HepG2 (cell line): ENCODE data around the gene RAD51D. TPM values are rescaled to one million over a fixed set of nuclear protein-coding genes. Genes with fewer than 3 reads are reported as not detected.

ENCODE experiments used
- ATAC-seq: fragments of 200-7000 bp; cut with Tn5 transposase; 3 replicates; pipeline ENCODE4 v1.9.1; 2020; ENCODE audit warnings: mild to moderate bottlenecking, moderate library complexity
- BruUV-seq: library from RNA; stranded (reverse); fragments of 400-500 nt; replicated peaks from 2 replicates; lab custom pipeline; 2021; lab: Mats Ljungman, UMichigan
- CTCF ChIA-PET: fragments of 300-600 bp; formaldehyde crosslinking; extraction: SDS; loops from one replicate; lab custom pipeline; 2021; ENCODE audit warnings: low total read pairs, inconsistent platforms, low intra/inter-chr PET ratio; lab: Yijun Ruan, JAX
- POLR2A ChIA-PET: fragments of 350-600 bp; sonication (Branson Sonifier 250); formaldehyde crosslinking; loops from one replicate; lab custom pipeline; 2020; ENCODE audit warnings: antibody characterized with exemption, inconsistent platforms; lab: Yijun Ruan, JAX
- DNase-seq: peaks from one replicate; pipeline ENCODE4 v3.0.0-alpha.2; 2015; ENCODE audit warnings: low spot score
- FAIRE-seq: peaks from 3 replicates; lab custom pipeline; 2011; peaks lifted over from hg19 to GRCh38; lab: Jason Lieb, UNC
- H2AFZ ChIP-seq: one replicate; pipeline ENCODE4 v1.6.1; 2011; ENCODE audit warnings: low read length, inconsistent platforms
- H3K27ac ChIP-seq: fragments of 300-600 bp; 3 replicates; pipeline ENCODE4 v1.8.0; 2011; ENCODE audit warnings: mixed run types, mild to moderate bottlenecking, mixed read lengths, low read length, inconsistent platforms; ENCODE audit not compliant: insufficient read depth; ENCODE audit errors: extremely low read length
- H3K27me3 ChIP-seq, 2 experiments: fragments of 200-600 bp in 1 of 2; 2 replicates in 1 of 2; 3 replicates in 1 of 2; pipeline versions ENCODE4 v1.6.0 to v1.8.0; 2011; ENCODE audit warnings: low read length in 2 of 2, mild to moderate bottlenecking in 2 of 2, moderate library complexity in 2 of 2, inconsistent platforms in 1 of 2; ENCODE audit not compliant: insufficient read depth in 2 of 2, control insufficient read depth in 1 of 2
- H3K36me3 ChIP-seq, 2 experiments: fragments of 200-600 bp in 1 of 2; replicated peaks in 1 of 2; 2 replicates in 1 of 2; 3 replicates in 1 of 2; pipeline versions ENCODE4 v1.5.1 to v1.8.0; 2011; ENCODE audit warnings: low read length in 2 of 2, inconsistent platforms in 1 of 2; ENCODE audit not compliant: insufficient read depth in 2 of 2, control insufficient read depth in 1 of 2
- H3K4me1 ChIP-seq: 2 replicates; pipeline ENCODE4 v1.5.1; 2012; ENCODE audit warnings: low read length, inconsistent platforms; ENCODE audit not compliant: insufficient read depth
- H3K4me2 ChIP-seq: 2 replicates; pipeline ENCODE4 v1.6.0; 2011; ENCODE audit warnings: low read depth, low read length, inconsistent platforms
- H3K4me3 ChIP-seq, 3 experiments: fragments of 200-600 bp in 1 of 3; sonication (generic), shearing (Covaris generic) in 1 of 3; replicated peaks in 1 of 3; 2 replicates each; pipeline ENCODE4 v1.5.1; 2011 to 2016; ENCODE audit warnings: low read length in 3 of 3, inconsistent platforms in 2 of 3, low read depth in 2 of 3, mild to moderate bottlenecking in 2 of 3, control low read depth in 1 of 3, mixed read lengths in 1 of 3; ENCODE audit not compliant: insufficient read depth in 1 of 3
- H3K79me2 ChIP-seq: one replicate; pipeline ENCODE4 v1.6.1; 2011; ENCODE audit warnings: low read length, inconsistent platforms; ENCODE audit not compliant: insufficient read depth
- H3K9ac ChIP-seq: 2 replicates; pipeline ENCODE4 v1.6.0; 2011; ENCODE audit warnings: mild to moderate bottlenecking, low read depth, low read length, inconsistent platforms; ENCODE audit not compliant: insufficient read depth
- H3K9me3 ChIP-seq: 2 replicates; pipeline ENCODE4 v1.5.1; 2012; ENCODE audit warnings: mild to moderate bottlenecking, low read length
- H4K20me1 ChIP-seq: 2 replicates; pipeline ENCODE4 v1.6.0; 2011; ENCODE audit warnings: inconsistent platforms, mild to moderate bottlenecking, low read length, moderate library complexity; ENCODE audit not compliant: insufficient read depth
- CAMTA2 ChIP-seq: sonication (generic); formaldehyde crosslinking; IDR thresholded peaks from 2 replicates; pipeline ENCODE4 v1.4.0; 2020; ENCODE audit warnings: mild to moderate bottlenecking, missing genetic modification reagents, borderline replicate concordance
- GATAD1 ChIP-seq: IDR thresholded peaks from 2 replicates; pipeline ENCODE4 v1.6.1; 2016; ENCODE audit warnings: missing genetic modification reagents, missing compliant biosample characterization
- HDAC1 ChIP-seq: sonication (generic); formaldehyde crosslinking; IDR thresholded peaks from 2 replicates; pipeline ENCODE4 v1.5.1; 2020; ENCODE audit warnings: mild to moderate bottlenecking, missing genetic modification reagents
- HDAC2 ChIP-seq: sonication (generic); formaldehyde crosslinking; IDR thresholded peaks from 2 replicates; pipeline ENCODE4 v1.4.0; 2020; ENCODE audit warnings: missing genetic modification reagents
- KLF16 ChIP-seq, 2 experiments: sonication (generic) in 1 of 2; formaldehyde crosslinking in 1 of 2; IDR thresholded peaks; 2 replicates each; pipeline versions ENCODE4 v1.6.1 to v1.8.0; 2016 to 2023; ENCODE audit warnings: missing genetic modification reagents in 2 of 2, missing compliant biosample characterization in 1 of 2
- KMT2B ChIP-seq: IDR thresholded peaks from 2 replicates; pipeline ENCODE4 v1.6.1; 2016; ENCODE audit warnings: missing genetic modification reagents, missing compliant biosample characterization
- MBD4 ChIP-seq: IDR thresholded peaks from 2 replicates; pipeline ENCODE4 v1.6.1; 2012; ENCODE audit warnings: low read length, inconsistent platforms, borderline replicate concordance
- MEIS2 ChIP-seq: sonication (generic); formaldehyde crosslinking; IDR thresholded peaks from 2 replicates; pipeline ENCODE4 v1.9.0; 2021; ENCODE audit warnings: mild to moderate bottlenecking, missing genetic modification reagents
- RBFOX2 ChIP-seq: fragments of 200-400 bp; formaldehyde crosslinking; IDR thresholded peaks from 2 replicates; pipeline ENCODE4 v1.6.1; 2017; ENCODE audit warnings: low read depth, mild to moderate bottlenecking, low read length
- RBM22 ChIP-seq: fragments of 200-400 bp; formaldehyde crosslinking; optimal IDR thresholded peaks from 2 replicates; pipeline ENCODE3; 2017; ENCODE audit warnings: mild to moderate bottlenecking, low read length, moderate library complexity
- RXRB ChIP-seq: IDR thresholded peaks from 2 replicates; pipeline ENCODE4 v1.6.1; 2016; ENCODE audit warnings: borderline replicate concordance, missing genetic modification reagents, missing compliant biosample characterization
- TBL1XR1 ChIP-seq: fragments of 150-350 bp; IDR thresholded peaks from 2 replicates; pipeline ENCODE4 v1.6.1; 2014; ENCODE audit warnings: borderline replicate concordance, low read length; ENCODE audit not compliant: partially characterized antibody
- ZNF350 ChIP-seq: sonication (generic); formaldehyde crosslinking; IDR thresholded peaks from 2 replicates; pipeline ENCODE4 v1.4.0; 2020; ENCODE audit warnings: mild to moderate bottlenecking, low read depth, missing genetic modification reagents, borderline replicate concordance
- ZNF615 ChIP-seq: sonication (generic); formaldehyde crosslinking; IDR thresholded peaks from 2 replicates; pipeline ENCODE4 v1.5.0; 2020; ENCODE audit warnings: mild to moderate bottlenecking, missing genetic modification reagents, borderline replicate concordance
- WGBS: methylation state at CpG from one replicate; pipeline ENCODE4 v1.1.6; 2017; ENCODE audit warnings: low lambda C conversion rate; 5-methylcytosine and 5-hydroxymethylcytosine counted together
- in situ Hi-C: cut with HindIII; loops from 2 replicates; pipeline ENCODE4 v1.10.0; 2017; ENCODE audit warnings: low pct_unique_long_range_greater_than_20kb; ENCODE audit not compliant: extremely low pct_ligation_motif_present
- intact Hi-C: fragments of 100-400 bp; cut with micrococcal nuclease; formaldehyde crosslinking; loops from one replicate; pipeline ENCODE4 v1.10.0; 2022; ENCODE audit not compliant: unreplicated experiment
- polyA plus RNA-seq, 8 experiments: library from polyadenylated mRNA; depleted of rRNA in 3 of 8; stranded (reverse) in 7 of 8; unstranded in 1 of 8; fragments of >200 nt; fragmentation: Illumina TruSeq in 4 of 8; extraction: Trizol in 4 of 8; gene quantifications; 2 replicates each; pipeline versions ENCODE4 v1.2.1 to v1.2.3, GENCODE V29; 2011 to 2016; ENCODE audit warnings: low read depth in 4 of 8, missing spikeins in 1 of 8, mixed read lengths in 1 of 8; ENCODE audit not compliant: insufficient read depth in 1 of 8
- total RNA-seq, 5 experiments: library from RNA; depleted of rRNA; stranded (reverse); fragments of >200 nt; fragmentation: Illumina TruSeq; extraction: Trizol; gene quantifications; 2 replicates each; pipeline ENCODE4 v1.2.3, GENCODE V29; 2016; ENCODE audit warnings: low read depth in 1 of 5
- TF ChIP-seq, protein P1 (sequence below): IDR thresholded peaks from 2 replicates; pipeline ENCODE4 v1.6.1; 2016; ENCODE audit warnings: missing compliant biosample characterization, missing genetic modification reagents, borderline replicate concordance
- TF ChIP-seq, protein P2 (sequence below): sonication (generic); formaldehyde crosslinking; IDR thresholded peaks from 2 replicates; pipeline ENCODE4 v1.5.1; 2020; ENCODE audit warnings: mild to moderate bottlenecking, missing genetic modification reagents
- TF ChIP-seq, protein P3 (sequence below): sonication (generic); formaldehyde crosslinking; IDR thresholded peaks from 2 replicates; pipeline ENCODE4 v1.4.0; 2020; ENCODE audit warnings: missing genetic modification reagents

RAD51D gene
- total and polyA plus RNA-seq, 2 of the 13 experiments (the other 11 are each of a cell fraction or from before 2014, with no cell fraction given): 6.7 to 13.1 TPM

DNA sequence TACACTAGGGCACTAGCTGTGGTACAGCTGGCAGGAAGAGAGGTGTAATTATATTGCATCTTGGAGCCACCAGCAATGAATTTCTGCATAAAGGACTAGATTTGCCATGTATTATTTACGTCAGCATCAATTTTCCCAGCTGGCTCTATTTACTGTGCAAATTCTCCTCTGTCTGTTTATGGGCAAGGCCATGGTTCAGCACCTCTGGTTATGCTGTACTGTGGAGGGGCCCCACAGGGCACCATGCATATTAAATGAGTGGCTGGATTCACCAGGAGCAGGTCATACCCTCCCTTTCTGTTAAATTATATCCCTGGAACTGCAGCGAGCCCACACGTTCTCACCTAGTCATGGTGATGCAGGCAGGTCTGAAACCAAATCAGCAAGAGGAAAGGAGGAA is 19.8 kb downstream of the RAD51D start:
- ChIA-PET CTCF (no interaction called here), POLR2A (no interaction called here)
- Histone ChIP-seq H3K9me3 (no peaks in the 10 kb centered on the region), H3K27me3 (no peaks in the 10 kb centered on the region), H4K20me1 (no peaks in the 10 kb centered on the region), H3K9ac (no peak overlapping the region), H3K4me3 (no peak overlapping the region), H3K36me3 (peaks cover 3 to 24% of the 10 kb centered on the region in 2 experiments; a peak in 4 of 5 replicates), H2AFZ (no peak overlapping the region), H3K4me1 (no peaks in the 10 kb centered on the region), H3K79me2 (no peaks in the 10 kb centered on the region), H3K27ac (no peak overlapping the region), H3K4me2 (no peak overlapping the region)
- in situ Hi-C loops (loop anchor here (25.0 kb wide), 1 partner anchor 513 kb away; the partner anchor contains the start of gene TMEM132E), intact Hi-C loops (no loop called here)
- no peak for TF ChIP-seq CAMTA2
- no peak for TF ChIP-seq ZNF350 (CRISPR knock-in tag)
- TF ChIP-seq GATAD1: no peak
- no peak for TF ChIP-seq RBM22
- TF ChIP-seq, protein P1, sequence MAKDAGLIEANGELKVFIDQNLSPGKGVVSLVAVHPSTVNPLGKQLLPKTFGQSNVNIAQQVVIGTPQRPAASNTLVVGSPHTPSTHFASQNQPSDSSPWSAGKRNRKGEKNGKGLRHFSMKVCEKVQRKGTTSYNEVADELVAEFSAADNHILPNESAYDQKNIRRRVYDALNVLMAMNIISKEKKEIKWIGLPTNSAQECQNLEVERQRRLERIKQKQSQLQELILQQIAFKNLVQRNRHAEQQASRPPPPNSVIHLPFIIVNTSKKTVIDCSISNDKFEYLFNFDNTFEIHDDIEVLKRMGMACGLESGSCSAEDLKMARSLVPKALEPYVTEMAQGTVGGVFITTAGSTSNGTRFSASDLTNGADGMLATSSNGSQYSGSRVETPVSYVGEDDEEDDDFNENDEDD: no peak
- TF ChIP-seq, protein P2, sequence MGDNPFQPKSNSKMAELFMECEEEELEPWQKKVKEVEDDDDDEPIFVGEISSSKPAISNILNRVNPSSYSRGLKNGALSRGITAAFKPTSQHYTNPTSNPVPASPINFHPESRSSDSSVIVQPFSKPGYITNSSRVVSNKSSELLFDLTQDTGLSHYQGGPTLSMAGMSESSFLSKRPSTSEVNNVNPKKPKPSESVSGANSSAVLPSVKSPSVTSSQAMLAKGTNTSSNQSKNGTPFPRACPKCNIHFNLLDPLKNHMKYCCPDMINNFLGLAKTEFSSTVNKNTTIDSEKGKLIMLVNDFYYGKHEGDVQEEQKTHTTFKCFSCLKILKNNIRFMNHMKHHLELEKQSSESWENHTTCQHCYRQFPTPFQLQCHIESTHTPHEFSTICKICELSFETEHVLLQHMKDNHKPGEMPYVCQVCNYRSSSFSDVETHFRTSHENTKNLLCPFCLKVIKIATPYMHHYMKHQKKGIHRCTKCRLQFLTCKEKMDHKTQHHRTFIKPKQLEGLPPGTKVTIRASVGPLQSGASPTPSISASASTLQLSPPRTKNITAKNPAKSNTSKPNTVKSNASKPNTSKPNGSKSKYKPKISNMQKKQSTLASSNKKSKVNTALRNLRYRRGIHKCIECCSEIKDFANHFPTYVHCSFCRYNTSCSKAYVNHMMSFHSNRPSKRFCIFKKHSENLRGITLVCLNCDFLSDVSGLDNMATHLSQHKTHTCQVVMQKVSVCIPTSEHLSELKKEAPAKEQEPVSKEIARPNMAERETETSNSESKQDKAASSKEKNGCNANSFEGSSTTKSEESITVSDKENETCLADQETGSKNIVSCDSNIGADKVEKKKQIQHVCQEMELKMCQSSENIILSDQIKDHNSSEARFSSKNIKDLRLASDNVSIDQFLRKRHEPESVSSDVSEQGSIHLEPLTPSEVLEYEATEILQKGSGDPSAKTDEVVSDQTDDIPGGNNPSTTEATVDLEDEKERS (CRISPR knock-in tag): no peak
- no peak for TF ChIP-seq RXRB (CRISPR knock-in tag)
- TF ChIP-seq ZNF615 (CRISPR knock-in tag): no peak
- TF ChIP-seq TBL1XR1: no peak
- TF ChIP-seq HDAC1: no peak
- TF ChIP-seq, protein P3, sequence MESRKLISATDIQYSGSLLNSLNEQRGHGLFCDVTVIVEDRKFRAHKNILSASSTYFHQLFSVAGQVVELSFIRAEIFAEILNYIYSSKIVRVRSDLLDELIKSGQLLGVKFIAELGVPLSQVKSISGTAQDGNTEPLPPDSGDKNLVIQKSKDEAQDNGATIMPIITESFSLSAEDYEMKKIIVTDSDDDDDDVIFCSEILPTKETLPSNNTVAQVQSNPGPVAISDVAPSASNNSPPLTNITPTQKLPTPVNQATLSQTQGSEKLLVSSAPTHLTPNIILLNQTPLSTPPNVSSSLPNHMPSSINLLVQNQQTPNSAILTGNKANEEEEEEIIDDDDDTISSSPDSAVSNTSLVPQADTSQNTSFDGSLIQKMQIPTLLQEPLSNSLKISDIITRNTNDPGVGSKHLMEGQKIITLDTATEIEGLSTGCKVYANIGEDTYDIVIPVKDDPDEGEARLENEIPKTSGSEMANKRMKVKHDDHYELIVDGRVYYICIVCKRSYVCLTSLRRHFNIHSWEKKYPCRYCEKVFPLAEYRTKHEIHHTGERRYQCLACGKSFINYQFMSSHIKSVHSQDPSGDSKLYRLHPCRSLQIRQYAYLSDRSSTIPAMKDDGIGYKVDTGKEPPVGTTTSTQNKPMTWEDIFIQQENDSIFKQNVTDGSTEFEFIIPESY (CRISPR knock-in tag): no peak
- no peak for TF ChIP-seq MEIS2
- TF ChIP-seq KMT2B (CRISPR knock-in tag): no peak
- no peak for TF ChIP-seq KLF16 (CRISPR knock-in tag; IDR thresholded peaks at IDR 0.05)
- TF ChIP-seq HDAC2: no peak
- no peak for TF ChIP-seq RBFOX2
- no peak for TF ChIP-seq MBD4
- no peak for DNase-seq
- no peak for FAIRE-seq
- WGBS: 93% methylated on average over 3 of the region's 3 CpGs
- no TSS peak for BruUV-seq
- ATAC-seq: no peak
